ENCODE data around the gene FAAH. TPM values are rescaled to one million over a fixed set of nuclear protein-coding genes. Genes with fewer than 3 reads are reported as not detected.

Gene FAAH
- total RNA-seq, 4 donors from 2014 or later, result 103 to 199 (median 152) TPM

- DNase-seq, result no peak
- intact Hi-C loops (cut with DNase I), result no loop called here
- no peaks in the 10 kb centered on the region for H3K27me3 ChIP-seq
Observed at GRCh38 chr1:46451948-46452930, 58.1 kb downstream of the FAAH start.

GRCh38 chr1:46452931-46453325, 58.8 kb downstream of the FAAH start:
- intact Hi-C loops (cut with DNase I), result no loop called here
- WGBS, 2 donors, result 58 to 67% methylated on average over 15 of the region's 15 CpGs

More at GRCh38 chr1:46451948-46452930, 58.1 kb downstream of the FAAH start:
- Histone ChIP-seq H3K4me1 (peaks cover 0 to 10% of the 10 kb centered on the region in 2 donors), H3K9me3 (no peaks in the 10 kb centered on the region), H3K4me3 (replicated peaks in 1 of 3) (no peak overlapping the region), H3K36me3 (no peaks in the 10 kb centered on the region), H3K27ac (no peak overlapping the region)
- 80 to 82% methylated on average over 5 of the region's 5 CpGs for WGBS, 2 donors
- TF ChIP-seq POLR2A (IDR thresholded peaks at IDR 0.05) (no peak), CTCF (IDR thresholded peaks at IDR 0.05) (no peak)

GRCh38 chr1:46453449-46453848, 59.3 kb downstream of the FAAH start:
- no peaks in the 10 kb centered on the region for H3K36me3 ChIP-seq
- no peaks in the 10 kb centered on the region for H3K9me3 ChIP-seq
- H3K27ac ChIP-seq, result no peak overlapping the region
- peaks cover 0 to 2% of the 10 kb centered on the region in 2 donors for H3K4me1 ChIP-seq
- intact Hi-C loops (cut with DNase I), result no loop called here
- H3K4me3 ChIP-seq (replicated peaks in 1 of 3), result no peak overlapping the region
- H3K27me3 ChIP-seq, result no peaks in the 10 kb centered on the region
- DNase-seq, result no peak
- 60 to 69% methylated on average over 4 of the region's 4 CpGs for WGBS, 2 donors
- TF ChIP-seq POLR2A (IDR thresholded peaks at IDR 0.05), result no peak
- TF ChIP-seq CTCF (IDR thresholded peaks at IDR 0.05), result no peak

More at GRCh38 chr1:46452931-46453325, 58.8 kb downstream of the FAAH start:
- Histone ChIP-seq H3K9me3 (no peaks in the 10 kb centered on the region), H3K27me3 (no peaks in the 10 kb centered on the region), H3K4me3 (replicated peaks in 1 of 3) (no peak overlapping the region), H3K4me1 (peaks cover 0 to 8% of the 10 kb centered on the region in 2 donors), H3K36me3 (no peaks in the 10 kb centered on the region), H3K27ac (no peak overlapping the region)
- no peak for DNase-seq
- TF ChIP-seq POLR2A (IDR thresholded peaks at IDR 0.05) (no peak), CTCF (IDR thresholded peaks at IDR 0.05) (no peak)

- H3K4me3 ChIP-seq (replicated peaks in 1 of 3), result no peak overlapping the region
Observed at GRCh38 chr1:46455951-46456350, 61.8 kb downstream of the FAAH start.

More at GRCh38 chr1:46455951-46456350, 61.8 kb downstream of the FAAH start:
- Histone ChIP-seq H3K27ac (no peak overlapping the region), H3K4me1 (no peaks in the 10 kb centered on the region), H3K9me3 (no peaks in the 10 kb centered on the region), H3K27me3 (no peaks in the 10 kb centered on the region), H3K36me3 (no peaks in the 10 kb centered on the region)
- TF ChIP-seq CTCF (IDR thresholded peaks at IDR 0.05), result no peak
- no peak for TF ChIP-seq POLR2A (IDR thresholded peaks at IDR 0.05)
- 84 to 92% methylated on average over 27 of the region's 27 CpGs for WGBS, 2 donors
- no peak for DNase-seq
- intact Hi-C loops (cut with DNase I), result no loop called here
